HuH-7 (cell line): ENCODE measurements around the gene GLT8D1.
"Not testable (repeated sequence)": the region's sequence is repeated elsewhere in the genome, so short reads cannot be mapped to it uniquely, and the experiment has no call there.

Source experiments
- DNase-seq: peaks from one replicate; pipeline ENCODE4 v3.0.0; 2011; ENCODE audit warnings: low spot score

The GLT8D1 gene

GRCh38 chr3:52679811-52680210 lies 25.8 kb downstream of the GLT8D1 start:
- DNase-seq, result no peak

- no peak for DNase-seq
Observed at GRCh38 chr3:52679199-52679538, 26.4 kb downstream of the GLT8D1 start.

GRCh38 chr3:52678265-52679198 lies 27.1 kb downstream of the GLT8D1 start:
- no peak for DNase-seq

- not testable (repeated sequence) for DNase-seq
Observed at GRCh38 chr3:52676201-52676600, 29.4 kb downstream of the GLT8D1 start.

GRCh38 chr3:52671676-52672075 lies 33.9 kb downstream of the GLT8D1 start:
- no peak for DNase-seq

- no peak for DNase-seq
Observed at GRCh38 chr3:52670621-52671521, 34.7 kb downstream of the GLT8D1 start.

GRCh38 chr3:52663098-52663497 lies 42.5 kb downstream of the GLT8D1 start:
- no peak for DNase-seq

- no peak for DNase-seq
Observed at GRCh38 chr3:52660046-52660445, 45.5 kb downstream of the GLT8D1 start.

GRCh38 chr3:52655895-52656294 lies 49.7 kb downstream of the GLT8D1 start:
- DNase-seq, result no peak

- no peak for DNase-seq
Observed at GRCh38 chr3:52651592-52651991, 54.0 kb downstream of the GLT8D1 start.

GRCh38 chr3:52650439-52650838 lies 55.2 kb downstream of the GLT8D1 start:
- DNase-seq, result no peak

- no peak for DNase-seq
Observed at GRCh38 chr3:52649461-52650210, 56.0 kb downstream of the GLT8D1 start.

GRCh38 chr3:52645549-52645948 lies 60.0 kb downstream of the GLT8D1 start:
- no peak for DNase-seq
